HPDE6-E6E7 (cell line): ENCODE measurements around the gene LPIN1.

Experiments used
- DNase-seq: peaks from one replicate; pipeline ENCODE4 v3.0.0; 2011; ENCODE audit warnings: missing footprints; ENCODE audit errors: extremely low spot score

Gene LPIN1

DNA sequence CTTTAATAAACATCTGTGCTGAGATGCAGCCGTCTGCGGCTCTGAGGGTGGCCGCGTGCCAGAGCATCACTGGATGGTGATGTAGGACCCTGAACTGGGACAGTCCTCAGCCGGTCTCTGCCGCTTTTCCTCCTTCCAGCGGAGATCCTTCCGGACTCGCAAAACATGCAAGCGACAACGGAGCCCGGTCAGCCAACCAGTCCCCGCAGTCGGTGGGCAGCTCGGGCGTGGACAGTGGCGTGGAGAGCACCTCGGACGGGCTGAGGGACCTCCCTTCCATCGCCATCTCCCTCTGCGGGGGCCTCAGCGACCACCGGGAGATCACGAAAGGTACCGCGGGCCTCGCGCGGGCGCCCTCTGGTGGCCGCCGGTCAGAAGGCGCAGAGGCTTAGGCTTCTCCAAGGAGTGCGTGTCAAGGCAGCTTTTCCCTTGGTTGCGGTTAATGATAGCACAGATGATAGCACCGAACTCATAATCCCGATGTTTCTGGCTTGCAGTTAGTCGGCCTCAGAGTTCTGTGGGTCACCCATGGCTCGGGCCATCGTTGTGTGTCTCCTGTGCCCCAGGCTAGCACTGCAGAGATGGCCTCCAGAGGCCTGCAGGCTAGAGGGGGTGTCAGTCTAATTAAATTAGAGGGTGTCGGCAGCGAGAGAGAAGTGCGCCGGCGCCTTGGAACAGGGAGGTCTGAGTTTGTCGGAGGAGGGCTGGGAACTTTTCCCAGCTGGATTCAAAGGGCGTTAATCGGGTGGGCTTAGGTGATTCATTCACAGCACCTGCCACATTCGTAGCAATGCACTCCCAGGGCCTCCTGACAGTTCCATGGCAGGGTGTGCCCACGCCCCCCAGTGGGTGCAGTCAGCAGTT, 38.5 kb downstream of the LPIN1 start:
- peak; percentile 32 for DNase-seq

DNA sequence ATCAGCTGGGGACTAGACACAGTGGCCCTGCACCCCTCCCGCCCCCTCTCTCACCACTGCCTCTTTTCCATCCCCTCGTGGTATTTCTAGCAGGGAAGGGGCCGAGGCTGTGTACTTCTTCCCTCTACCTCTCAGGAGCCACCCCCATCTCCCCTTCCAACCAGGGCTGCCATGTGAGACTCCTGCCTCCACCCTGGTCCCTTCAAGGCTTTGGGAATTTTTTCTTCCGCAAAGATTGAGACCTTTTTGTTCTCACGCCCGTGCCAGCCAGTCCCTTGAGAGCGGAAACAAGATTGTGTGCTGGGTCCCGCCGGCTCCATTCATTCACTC, 39.1 kb downstream of the LPIN1 start:
- DNase-seq = no peak

DNA sequence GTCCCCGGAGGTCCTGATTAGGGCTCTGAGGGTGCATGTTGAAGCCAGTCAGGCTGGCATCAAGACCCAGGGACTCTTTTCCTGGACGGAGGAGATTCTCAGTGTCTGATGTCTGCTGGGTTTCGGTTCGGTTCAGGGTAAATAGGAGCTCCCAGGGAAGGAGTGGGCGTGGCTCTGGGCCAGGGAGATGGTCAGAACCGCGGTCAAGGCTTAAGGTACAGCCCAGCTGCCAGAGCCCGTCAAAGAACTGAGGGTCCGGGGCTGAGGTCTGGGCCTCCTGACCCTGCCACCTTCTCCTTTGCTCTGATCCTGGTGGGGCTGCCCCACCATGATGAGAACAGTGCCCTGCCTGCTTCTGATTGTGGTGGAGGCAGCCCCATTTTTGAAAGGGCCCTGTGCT, 39.8 kb downstream of the LPIN1 start:
- no peak for DNase-seq

DNA sequence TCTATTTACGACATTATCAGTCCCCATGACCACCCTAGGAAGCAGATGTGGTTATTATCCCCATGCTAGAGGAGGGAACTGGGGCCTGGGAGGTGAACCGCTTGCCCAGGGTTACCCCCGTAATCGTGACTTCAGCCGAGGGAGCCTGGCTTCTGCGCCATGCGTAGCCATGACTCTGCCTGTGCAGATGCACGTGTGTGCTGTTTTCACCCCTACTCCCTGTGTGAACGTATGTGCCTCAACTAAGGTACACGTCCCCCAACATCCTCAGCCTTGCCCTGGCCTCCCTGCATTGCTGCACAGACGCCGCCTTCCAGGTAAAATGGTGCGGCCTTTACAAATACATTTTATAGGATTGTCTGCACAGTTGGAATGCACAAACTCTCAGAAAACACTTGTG, 40.2 kb downstream of the LPIN1 start:
- no peak for DNase-seq

DNA sequence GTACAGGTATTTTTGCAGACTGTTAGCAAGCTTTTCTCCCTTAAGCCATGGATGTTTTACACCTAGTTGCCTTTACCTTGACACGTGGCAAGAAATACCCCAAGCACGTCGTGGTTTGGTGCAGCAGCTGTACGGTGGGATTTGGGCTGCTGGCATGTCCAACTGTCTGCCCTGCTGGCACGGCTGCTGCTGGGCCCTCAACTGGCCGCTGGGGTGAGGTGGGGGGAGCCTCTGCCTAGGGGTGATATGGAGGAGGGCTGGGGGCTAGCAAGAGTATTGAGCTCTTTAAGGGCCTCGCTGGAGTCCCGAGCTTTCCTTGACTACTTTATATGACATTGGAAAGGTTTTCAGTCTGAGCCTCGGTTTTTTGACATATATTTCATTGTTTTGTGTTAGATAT, 41.6 kb downstream of the LPIN1 start:
- DNase-seq = no peak

DNA sequence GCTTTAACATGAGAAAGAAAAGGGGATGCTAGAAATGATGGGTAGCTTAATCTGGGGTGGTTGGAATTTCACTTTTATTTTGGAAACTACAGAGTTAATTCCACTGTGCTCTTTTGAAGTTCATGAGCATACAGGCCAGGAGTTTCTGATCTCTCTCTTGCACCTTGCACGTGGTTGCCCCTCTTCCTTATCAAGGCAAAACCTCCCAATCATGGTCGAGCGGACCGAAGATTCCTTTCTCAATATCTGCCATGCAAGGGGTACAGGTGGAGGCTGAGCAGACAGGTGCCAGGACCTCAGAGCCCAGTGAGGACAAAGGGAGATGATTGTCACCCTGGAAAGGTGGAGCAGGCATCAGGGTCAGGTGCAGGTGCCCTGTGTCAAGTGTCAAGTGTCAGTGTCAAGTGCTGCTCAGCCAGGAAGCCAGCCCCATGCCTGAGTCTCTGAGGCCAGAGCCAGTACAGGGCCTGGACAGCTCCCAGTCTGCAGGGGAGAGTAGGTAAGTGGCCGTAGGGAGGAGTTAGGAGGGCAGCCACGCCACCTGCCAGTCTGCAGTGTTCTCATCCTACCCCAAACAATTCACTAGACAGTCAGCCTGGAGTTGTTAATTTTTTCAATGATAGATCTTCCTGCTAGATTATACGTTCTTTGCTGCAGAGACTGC, 42.2 kb downstream of the LPIN1 start:
- no peak for DNase-seq

DNA sequence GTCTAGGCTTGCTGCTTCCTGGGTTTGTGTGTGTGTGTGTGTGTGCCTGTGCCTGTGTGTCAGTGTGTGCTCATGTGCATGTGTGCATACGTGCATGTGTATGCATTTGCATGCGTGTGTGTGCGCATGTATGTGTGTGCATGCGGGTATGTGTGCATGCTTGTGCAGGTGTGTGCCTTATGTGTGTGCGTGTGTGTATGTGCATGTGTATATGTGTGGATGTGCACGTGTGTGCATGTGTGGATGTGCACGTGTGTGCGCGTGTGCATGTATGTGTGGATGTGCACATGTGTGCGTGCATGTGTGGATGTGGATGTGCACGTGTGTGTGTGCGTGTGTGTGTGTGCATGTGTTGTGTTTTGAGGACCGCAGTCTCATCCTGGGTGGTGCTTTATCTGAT, 42.8 kb downstream of the LPIN1 start:
- DNase-seq = no peak

DNA sequence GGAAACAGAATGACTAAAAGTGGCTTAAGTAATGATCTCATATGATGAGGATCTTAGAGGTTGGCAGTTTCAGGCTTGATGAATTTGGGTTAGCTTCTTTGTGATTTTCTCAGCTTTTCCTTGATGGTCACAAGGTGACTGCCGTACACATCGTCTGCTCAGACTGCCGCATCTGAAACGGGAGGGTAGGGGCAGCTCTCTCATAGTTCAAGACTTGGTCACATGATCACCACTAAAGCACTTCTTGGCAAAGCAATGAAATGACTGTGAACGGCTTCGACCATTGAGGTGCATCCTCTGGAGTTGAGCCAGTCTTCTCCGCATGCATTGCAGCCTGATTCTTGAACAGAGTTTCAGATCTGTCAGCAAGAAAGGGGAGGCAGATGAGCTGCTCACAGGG, 43.8 kb downstream of the LPIN1 start:
- no peak for DNase-seq

DNA sequence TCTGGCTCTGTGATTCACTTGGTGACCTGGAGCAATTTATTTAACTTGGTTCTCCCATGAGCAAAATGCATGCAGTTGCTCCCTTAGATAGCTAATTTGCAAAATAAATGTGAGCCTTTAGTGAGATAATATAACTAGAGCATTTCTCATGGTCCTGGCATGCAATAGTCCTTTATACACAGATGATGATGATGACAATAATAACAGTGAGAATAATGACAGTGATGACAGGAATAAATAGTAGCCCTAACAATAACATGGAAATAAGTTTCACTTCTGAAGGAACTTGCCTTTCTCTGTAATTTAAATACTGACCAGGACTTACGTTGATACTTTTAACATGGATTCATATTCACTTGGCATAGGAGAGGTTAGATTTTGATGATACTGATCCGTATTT, 49.2 kb downstream of the LPIN1 start:
- DNase-seq = no peak

DNA sequence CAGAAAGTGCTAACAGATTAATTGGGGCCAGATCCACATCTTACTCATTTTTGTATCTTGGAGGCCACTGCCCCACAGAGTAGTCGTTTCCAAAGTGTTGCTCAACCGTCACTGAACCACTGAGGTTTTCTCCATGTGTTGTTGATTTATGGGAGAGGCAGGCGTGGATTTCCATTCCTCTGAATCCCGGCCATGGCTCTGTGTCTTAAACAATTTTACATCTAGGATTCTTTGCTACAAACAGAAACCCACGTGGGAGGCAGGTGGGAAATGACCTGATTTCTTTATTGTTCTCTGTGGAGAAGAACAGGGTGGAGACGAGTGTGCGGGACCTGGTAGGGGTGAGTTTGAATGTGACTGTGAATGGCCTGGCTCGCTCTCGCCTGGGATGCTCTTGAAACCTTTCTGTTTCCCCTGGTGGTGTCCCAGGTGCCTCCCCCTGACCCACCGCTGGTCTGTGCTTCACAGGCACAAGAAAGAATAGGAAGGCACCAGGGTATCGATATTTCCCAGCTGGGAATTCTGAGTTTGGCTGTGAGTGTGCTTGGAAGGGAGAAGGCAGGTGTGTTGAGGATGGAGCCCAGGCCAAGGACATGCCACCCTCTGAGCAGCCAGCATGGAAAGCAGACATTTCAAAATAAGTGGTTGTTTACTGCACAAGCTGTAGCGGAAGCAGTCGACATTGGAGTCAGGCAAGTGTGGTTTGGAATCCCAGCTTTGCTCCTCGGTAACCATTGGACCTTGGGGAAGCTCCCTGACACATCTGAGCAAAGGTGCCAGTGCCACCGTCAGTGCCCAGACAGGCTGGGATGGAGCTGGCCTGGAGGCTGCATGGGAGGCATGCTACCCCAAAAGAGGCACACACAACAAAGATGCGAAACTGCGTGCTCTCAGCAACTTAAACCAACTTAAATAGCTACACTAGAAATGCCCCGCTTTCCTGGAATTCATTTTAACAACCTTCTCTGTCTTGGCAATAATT, 50.0 kb downstream of the LPIN1 start:
- DNase-seq = no peak

DNA sequence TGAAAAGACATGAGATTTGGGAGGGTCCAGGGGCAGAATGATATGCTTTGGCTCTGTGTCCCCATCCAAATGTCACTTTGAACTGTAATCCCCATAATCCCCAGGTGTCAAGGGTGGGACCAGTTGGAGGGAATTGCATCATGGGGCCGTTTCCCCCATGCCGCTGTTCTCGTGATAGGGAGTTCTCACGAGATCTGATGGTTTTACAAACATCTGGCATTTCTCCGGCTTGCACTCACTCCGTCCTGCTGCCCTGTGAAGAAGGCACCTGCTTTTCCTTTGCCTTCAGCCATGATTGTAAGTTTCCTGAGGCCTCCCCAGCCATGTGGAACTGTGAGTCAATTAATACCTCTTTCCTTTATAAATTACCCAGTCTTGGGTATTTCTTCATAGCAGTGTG, 51.4 kb downstream of the LPIN1 start:
- no peak for DNase-seq

DNA sequence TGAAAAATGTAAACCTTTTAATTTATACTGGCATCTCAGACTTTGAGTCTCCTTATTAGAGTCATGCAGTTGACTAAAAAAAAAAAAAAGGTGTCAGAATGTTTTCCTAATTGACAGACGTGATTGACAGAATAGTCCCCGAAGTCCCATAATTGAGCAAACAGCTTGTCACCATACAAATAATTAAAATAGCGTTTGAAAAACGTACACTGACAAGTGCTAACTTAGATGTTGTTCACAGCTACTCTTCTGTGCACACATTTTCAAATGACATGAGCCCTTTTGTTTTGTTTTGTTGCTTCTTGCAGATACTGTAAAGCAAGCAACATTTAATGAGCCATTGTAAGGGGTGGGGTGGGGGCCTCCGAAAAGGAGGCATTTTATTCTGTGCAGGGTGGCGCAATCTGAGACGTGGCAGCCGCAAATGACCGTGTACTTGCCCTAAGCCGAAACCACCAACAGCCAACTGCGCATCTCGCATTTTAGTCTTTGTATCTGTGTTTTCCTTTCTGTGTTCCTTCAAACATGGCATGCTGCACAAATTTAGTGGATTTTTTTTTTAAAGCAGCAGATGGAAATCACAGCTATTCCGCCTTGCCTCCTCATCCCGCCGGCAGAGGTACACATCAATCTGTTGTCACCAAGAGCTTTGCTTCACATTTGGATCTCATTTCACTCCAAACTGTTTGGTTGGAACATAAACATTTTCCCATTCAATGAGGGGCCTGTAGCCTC, 52.4 kb downstream of the LPIN1 start:
- DNase-seq = no peak

DNA sequence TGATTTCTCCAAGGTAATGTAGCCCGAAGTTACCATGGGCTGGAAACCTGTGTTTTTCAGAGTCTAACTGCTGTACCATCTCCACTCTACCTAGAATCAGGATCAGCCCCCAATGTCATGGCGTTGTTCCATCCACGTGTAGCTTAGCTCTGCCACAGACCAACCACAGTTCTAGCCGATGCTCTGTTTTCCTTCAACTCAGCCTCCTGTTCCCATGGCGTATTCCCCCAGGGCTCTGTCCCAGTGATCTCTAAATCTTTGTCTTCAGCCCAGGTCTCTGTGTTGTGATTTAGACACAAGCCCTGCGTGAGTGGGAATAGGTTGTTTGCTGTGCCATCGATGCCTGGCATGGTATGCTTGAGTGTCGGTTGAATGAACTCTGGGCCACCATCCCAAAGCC, 53.4 kb downstream of the LPIN1 start:
- no peak for DNase-seq

DNA sequence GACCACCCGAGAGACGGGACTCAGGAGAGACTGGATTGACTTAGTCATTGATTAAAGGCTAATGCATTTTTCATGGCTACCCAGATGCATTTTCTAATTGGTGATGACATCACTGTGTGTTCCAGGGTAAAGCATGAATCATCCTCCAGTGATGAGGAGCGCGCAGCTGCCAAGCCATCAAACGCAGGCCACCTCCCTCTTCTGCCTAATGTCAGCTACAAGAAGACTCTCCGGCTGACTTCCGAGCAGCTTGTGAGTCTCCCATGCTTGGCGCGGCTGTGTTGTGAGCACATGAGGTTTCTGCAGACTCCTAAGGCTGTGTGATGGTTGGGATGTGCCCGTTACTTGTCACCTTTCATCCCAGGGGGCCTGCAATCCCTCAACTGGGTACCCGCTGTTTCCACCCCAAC, 56.4 kb downstream of the LPIN1 start:
- DNase-seq = no peak

DNA sequence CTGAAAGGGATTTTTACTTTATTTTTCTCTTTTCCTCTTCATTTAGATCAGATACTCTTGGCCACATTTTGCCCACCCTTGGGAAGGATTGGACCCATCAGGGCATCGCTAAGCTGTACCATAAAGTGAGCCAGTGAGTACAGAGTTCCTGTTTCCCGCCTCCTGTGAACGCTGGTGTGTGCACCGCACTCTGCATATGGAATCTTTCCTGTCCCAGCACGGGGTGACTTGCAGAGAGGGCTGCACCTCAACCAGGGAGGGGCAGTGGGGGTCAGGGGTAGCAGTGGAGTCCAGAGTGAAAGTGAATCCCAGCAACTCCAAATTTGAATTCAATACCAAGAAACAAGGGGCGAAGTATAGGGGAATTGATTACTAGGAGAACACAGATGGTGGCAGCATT, 58.6 kb downstream of the LPIN1 start:
- DNase-seq = no peak

DNA sequence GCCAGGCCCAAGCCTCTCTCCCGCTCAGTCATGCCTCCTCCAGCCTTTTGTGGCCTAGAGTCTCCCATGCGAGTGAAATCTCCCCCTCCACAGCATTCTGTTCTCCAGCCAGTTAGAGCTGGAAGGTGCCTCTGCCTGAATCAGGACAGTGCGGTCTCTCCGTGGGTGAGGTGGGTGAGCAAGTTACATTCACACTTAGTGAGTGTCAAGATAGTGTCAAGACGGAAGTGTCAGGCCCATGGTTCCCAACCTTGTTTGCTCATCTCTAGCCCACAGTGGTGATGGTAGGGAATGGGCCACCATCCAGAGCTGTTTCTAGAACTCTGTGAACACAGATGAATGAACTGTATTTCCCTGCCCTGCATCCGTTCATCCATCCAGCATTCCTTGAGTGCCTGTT, 59.5 kb downstream of the LPIN1 start:
- no peak for DNase-seq

DNA sequence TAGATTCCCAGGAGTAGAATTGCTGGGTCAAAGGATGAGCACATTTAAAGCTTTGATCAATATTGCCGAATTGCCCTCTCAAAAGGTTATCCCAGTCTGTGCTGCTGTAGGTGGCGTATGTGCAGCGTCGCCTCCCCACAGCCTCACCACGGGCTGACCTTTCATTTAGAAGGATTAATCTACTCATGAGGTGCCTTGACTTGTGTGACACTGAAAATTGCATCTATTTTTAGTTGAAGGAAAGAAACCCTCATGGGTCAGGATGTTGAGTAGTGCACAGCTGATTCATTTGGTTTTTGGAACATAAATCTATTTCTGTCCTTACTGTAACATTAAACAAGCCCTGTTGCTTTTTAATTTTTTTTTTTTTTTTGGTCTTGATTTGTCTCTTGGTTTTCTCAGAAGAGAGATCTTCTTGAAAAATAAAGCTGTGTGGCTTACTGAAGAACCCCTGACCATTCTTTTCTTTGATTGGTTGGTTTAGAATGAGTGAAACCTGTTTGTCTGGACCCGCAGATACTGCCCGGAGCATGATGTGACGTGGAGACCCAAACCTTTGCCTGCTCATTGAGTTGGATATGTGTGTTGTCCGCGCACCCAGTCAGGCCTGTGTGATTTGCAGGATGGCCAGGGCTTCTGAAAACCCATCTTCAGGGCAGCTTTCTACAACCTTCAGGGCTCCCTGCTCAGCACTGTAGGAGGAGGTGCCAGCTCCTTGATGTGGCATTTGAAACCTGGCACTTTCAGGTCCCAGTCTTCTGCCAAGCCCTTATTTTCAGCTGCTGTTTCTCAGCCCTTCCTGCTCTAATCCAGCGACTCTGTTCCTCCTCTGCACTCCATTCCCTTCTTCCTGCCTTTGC, 61.0 kb downstream of the LPIN1 start:
- no peak for DNase-seq

DNA sequence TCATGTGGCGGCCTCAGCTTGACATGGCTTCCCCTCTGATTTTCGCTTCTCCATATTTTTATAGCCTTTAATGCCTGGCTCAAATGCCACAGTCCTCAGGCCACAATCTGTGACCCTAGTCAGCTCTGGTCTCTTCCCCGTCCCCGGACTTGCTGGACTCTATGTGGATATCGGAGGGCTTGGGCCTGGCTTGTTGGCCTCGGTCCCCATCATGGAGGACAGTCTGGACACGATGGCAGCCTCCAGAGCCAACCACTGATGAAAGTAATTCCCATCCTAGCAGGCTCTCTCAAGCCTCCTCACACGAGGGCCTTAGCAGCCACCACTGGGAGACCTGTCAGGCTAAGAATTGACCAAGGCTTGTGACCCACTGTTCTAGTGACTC, 61.6 kb downstream of the LPIN1 start:
- no peak for DNase-seq

DNA sequence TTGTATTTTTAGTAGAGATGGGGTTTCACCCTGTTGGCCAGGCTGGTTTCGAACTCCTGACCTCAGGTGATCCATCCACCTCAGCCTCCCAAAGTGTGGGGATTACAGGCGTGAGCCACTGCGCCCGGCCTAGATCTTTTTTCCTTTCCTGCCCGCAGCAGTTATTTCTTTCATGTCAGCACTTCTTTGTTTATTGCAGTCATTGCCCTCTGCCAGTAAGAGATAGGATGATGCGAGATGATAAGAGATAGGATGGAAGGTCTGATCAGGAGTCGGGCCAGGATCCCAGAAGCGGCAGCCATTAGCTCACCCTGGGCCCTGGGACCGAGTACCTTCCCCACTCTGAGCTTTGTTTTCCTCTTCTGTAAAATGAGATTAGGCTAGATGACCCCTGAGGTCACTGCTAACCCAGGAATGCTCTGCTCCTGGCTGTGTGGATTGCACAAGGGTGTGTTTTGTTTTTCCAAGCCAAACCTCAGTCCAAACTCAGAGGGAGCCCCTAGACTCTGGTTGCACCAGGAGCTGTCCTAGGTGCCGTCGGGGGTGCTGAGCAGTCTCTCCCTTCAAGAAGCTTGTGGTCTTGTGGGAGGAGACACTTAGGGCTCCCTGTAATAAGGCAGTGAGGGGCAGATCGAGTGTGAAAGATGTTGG, 63.3 kb downstream of the LPIN1 start:
- DNase-seq = no peak

DNA sequence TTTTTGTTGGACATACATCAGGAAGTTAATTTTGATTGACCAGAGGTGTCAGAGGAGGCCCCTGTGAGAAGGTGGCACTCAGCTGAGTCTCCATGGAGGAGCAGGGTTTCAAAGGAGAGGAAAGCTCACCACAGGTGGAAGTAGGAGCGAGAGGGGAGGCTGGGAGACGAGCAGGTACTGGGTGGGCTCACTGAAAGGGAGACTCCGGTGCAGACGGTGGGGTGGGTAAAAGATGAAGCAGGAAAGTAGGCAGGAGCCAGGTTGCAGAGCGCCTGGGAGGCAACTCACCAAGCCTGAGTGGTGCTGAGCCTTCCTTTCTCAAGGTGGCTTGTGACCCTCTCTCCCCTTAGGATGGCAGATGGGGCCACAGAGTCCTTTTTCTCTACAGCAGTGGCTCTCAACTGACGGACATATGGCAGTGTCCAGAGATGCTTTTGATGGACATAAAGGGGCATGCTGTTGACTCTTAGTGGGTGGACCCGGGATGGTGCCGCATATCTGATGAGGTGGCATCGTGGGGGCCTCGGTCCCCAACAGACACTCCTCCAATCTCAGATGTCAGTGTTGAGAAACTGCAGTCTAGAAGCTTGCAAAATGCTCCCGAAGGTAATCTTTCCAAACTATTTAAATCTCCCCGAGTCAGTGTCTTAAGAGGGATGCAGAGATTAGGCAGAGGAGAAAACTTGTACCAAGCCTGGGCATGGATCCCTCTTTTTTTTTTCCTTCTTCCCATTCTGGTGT, 64.0 kb downstream of the LPIN1 start:
- no peak for DNase-seq
